SU-DHL-6 (cell line): ENCODE data around the gene SKOR1.

Experiments used
- H2AFZ ChIP-seq: fragments of 200-600 bp; sonication (generic); 2 replicates; pipeline ENCODE4 v1.6.1; 2014; ENCODE audit warnings: low read depth, mild to moderate bottlenecking, moderate library complexity, mixed read lengths, antibody characterized with exemption, low read length; ENCODE audit not compliant: severe bottlenecking
- H3F3A ChIP-seq: fragments of 200-600 bp; shearing (Covaris generic); 2 replicates; pipeline ENCODE4 v1.6.0; 2016; ENCODE audit warnings: antibody characterized with exemption, mild to moderate bottlenecking; ENCODE audit not compliant: insufficient read depth
- H3K27ac ChIP-seq: fragments of 200-600 bp; sonication (generic); 2 replicates; pipeline ENCODE4 v1.5.1; 2016; ENCODE audit warnings: low read depth, mild to moderate bottlenecking, low read length, moderate library complexity, mixed read lengths
- H3K27me3 ChIP-seq: fragments of 200-600 bp; sonication (generic), shearing (Covaris generic); 2 replicates; pipeline ENCODE4 v1.6.0; 2014; ENCODE audit warnings: mild to moderate bottlenecking, low read length
- H3K36me3 ChIP-seq: fragments of 200-600 bp; sonication (generic); 2 replicates; pipeline ENCODE4 v1.6.1; 2014; ENCODE audit warnings: mild to moderate bottlenecking, low read length, mixed read lengths
- H3K4me2 ChIP-seq: fragments of 300-600, 200-600 bp; shearing (Covaris generic), sonication (generic); 2 replicates; pipeline ENCODE4 v1.6.0; 2014; ENCODE audit warnings: low read length, low read depth, mild to moderate bottlenecking; ENCODE audit not compliant: poor library complexity, severe bottlenecking
- H3K4me3 ChIP-seq: fragments of 200-600 bp; sonication (generic); 2 replicates; pipeline ENCODE4 v1.5.1; 2014; ENCODE audit warnings: antibody characterized with exemption, low read length, mild to moderate bottlenecking, mixed read lengths; ENCODE audit not compliant: insufficient read depth, poor library complexity, severe bottlenecking
- H3K79me2 ChIP-seq: fragments of 200-600 bp; sonication (generic); 2 replicates; pipeline ENCODE4 v1.6.1; 2014; ENCODE audit warnings: mild to moderate bottlenecking, low read length, moderate library complexity; ENCODE audit not compliant: insufficient read depth
- H3K9ac ChIP-seq: fragments of 200-600 bp; sonication (generic); 2 replicates; pipeline ENCODE4 v1.7.0; 2014; ENCODE audit warnings: mild to moderate bottlenecking, low read length
- H3K9me2 ChIP-seq: fragments of 200-600 bp; sonication (generic); replicated peaks from 2 replicates; pipeline ENCODE4 v1.6.1; 2014; ENCODE audit warnings: low read length; ENCODE audit not compliant: insufficient read depth
- H3K9me3 ChIP-seq: fragments of 200-600 bp; sonication (generic); 2 replicates; pipeline ENCODE4 v1.6.1; 2014; ENCODE audit warnings: low read length, mixed read lengths; ENCODE audit not compliant: insufficient read depth
- H4K20me1 ChIP-seq: fragments of 200-600 bp; sonication (generic); 2 replicates; pipeline ENCODE4 v1.6.1; 2014; ENCODE audit warnings: low read depth, mild to moderate bottlenecking, antibody characterized with exemption, low read length, moderate library complexity, mixed read lengths
- EZH2phosphoT487 ChIP-seq: fragments of 200-600 bp; sonication (generic), shearing (Covaris generic); conservative IDR thresholded peaks from 2 replicates; pipeline ENCODE4 v1.6.1; 2018; ENCODE audit warnings: mild to moderate bottlenecking, antibody characterized with exemption, low read length, moderate library complexity, mixed read lengths
- TF ChIP-seq, protein P1 (sequence below): fragments of 200-600 bp; sonication (generic); IDR thresholded peaks from one replicate; pipeline ENCODE4 v1.5.1; 2017; ENCODE audit warnings: antibody characterized with exemption, mild to moderate bottlenecking, low read length, moderate library complexity; ENCODE audit not compliant: insufficient read depth, poor library complexity, severe bottlenecking

Gene SKOR1

GRCh38 chr15:67861983-67862382 lies 36.7 kb downstream of the SKOR1 start:
- no peak overlapping the region for H3K4me2 ChIP-seq
- TF ChIP-seq EZH2phosphoT487: no peak
- TF ChIP-seq, protein P1, sequence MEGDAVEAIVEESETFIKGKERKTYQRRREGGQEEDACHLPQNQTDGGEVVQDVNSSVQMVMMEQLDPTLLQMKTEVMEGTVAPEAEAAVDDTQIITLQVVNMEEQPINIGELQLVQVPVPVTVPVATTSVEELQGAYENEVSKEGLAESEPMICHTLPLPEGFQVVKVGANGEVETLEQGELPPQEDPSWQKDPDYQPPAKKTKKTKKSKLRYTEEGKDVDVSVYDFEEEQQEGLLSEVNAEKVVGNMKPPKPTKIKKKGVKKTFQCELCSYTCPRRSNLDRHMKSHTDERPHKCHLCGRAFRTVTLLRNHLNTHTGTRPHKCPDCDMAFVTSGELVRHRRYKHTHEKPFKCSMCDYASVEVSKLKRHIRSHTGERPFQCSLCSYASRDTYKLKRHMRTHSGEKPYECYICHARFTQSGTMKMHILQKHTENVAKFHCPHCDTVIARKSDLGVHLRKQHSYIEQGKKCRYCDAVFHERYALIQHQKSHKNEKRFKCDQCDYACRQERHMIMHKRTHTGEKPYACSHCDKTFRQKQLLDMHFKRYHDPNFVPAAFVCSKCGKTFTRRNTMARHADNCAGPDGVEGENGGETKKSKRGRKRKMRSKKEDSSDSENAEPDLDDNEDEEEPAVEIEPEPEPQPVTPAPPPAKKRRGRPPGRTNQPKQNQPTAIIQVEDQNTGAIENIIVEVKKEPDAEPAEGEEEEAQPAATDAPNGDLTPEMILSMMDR: no peak

GRCh38 chr15:67862750-67863441 lies 37.6 kb downstream of the SKOR1 start:
- Histone ChIP-seq H3K9me2 (no peaks in the 10 kb centered on the region), H4K20me1 (no peaks in the 10 kb centered on the region), H3K4me2 (peak overlapping the region; percentile 66), H3K4me3 (peak overlapping the region; percentile 17), H3K27me3 (no peaks in the 10 kb centered on the region), H3K79me2 (no peaks in the 10 kb centered on the region), H3F3A (no peaks in the 10 kb centered on the region), H2AFZ (peak overlapping the region; percentile 100), H3K9ac (peak overlapping the region; percentile 56), H3K36me3 (no peaks in the 10 kb centered on the region), H3K27ac (no peak overlapping the region), H3K9me3 (no peaks in the 10 kb centered on the region)
- TF ChIP-seq, protein P1: no peak
- no peak for TF ChIP-seq EZH2phosphoT487

More at GRCh38 chr15:67861983-67862382, 36.7 kb downstream of the SKOR1 start:
- Histone ChIP-seq H4K20me1 (no peaks in the 10 kb centered on the region), H2AFZ (no peak overlapping the region), H3K27ac (no peak overlapping the region), H3K9me2 (no peaks in the 10 kb centered on the region), H3K9ac (no peak overlapping the region), H3F3A (no peaks in the 10 kb centered on the region), H3K9me3 (no peaks in the 10 kb centered on the region), H3K36me3 (no peaks in the 10 kb centered on the region), H3K79me2 (no peaks in the 10 kb centered on the region), H3K4me3 (no peak overlapping the region), H3K27me3 (no peaks in the 10 kb centered on the region)

GRCh38 chr15:67863442-67863987 lies 38.2 kb downstream of the SKOR1 start:
- H3K9me2 ChIP-seq: no peaks in the 10 kb centered on the region
- no peaks in the 10 kb centered on the region for H3K9me3 ChIP-seq
- H3K36me3 ChIP-seq: no peaks in the 10 kb centered on the region
- H3K4me3 ChIP-seq: peak overlapping the region; percentile 48
- no peaks in the 10 kb centered on the region for H3K27me3 ChIP-seq
- H3K79me2 ChIP-seq: no peaks in the 10 kb centered on the region
- TF ChIP-seq EZH2phosphoT487: no peak
- TF ChIP-seq, protein P1: peak; percentile 71
- no peak overlapping the region for H3K27ac ChIP-seq
- peak overlapping the region; percentile 100 for H2AFZ ChIP-seq
- no peaks in the 10 kb centered on the region for H3F3A ChIP-seq
- peak overlapping the region; percentile 56 for H3K9ac ChIP-seq
- H4K20me1 ChIP-seq: no peaks in the 10 kb centered on the region
- H3K4me2 ChIP-seq: peak overlapping the region; percentile 66
